GM18907 (cell line): Measurements from ENCODE around the gene PRKG1.
"Not testable (repeated sequence)": the region's sequence is repeated elsewhere in the genome, so short reads cannot be mapped to it uniquely, and the experiment has no call there.

Source experiments
- ATAC-seq: cut with Tn5 transposase; IDR thresholded peaks from one replicate; pipeline ENCODE4 v1.9.1; 2021; ENCODE audit warnings: mild to moderate bottlenecking, moderate library complexity; ENCODE audit not compliant: unreplicated experiment

The PRKG1 gene

GRCh38 chr10:51257511-51258248 lies 183.4 kb downstream of the PRKG1 start:
- no peak for ATAC-seq

DNA sequence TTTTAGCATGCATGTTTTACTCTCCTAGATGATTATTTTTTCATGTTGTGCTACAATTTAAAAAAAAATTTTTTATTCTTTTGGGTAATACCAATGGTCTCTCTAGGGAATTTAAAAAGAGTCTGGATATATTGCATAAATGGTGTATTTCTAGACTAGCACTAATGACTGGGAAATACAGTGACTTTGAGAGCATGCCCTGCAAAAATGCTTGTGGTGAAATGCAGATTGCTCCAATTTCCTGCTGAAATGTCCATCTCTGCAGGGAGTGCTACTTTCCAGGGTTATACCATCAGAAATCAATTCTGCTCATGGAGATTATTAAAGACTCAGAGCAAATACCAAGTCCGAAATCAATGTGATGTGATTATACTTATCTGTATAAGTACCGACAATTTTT lies 186.1 kb downstream of the PRKG1 start:
- ATAC-seq = no peak

- ATAC-seq = no peak
These were observed 192.2 kb downstream of the PRKG1 start for GRCh38 chr10:51266496-51266895.

GRCh38 chr10:51267980-51268570 lies 193.8 kb downstream of the PRKG1 start:
- not testable (repeated sequence) for ATAC-seq

DNA sequence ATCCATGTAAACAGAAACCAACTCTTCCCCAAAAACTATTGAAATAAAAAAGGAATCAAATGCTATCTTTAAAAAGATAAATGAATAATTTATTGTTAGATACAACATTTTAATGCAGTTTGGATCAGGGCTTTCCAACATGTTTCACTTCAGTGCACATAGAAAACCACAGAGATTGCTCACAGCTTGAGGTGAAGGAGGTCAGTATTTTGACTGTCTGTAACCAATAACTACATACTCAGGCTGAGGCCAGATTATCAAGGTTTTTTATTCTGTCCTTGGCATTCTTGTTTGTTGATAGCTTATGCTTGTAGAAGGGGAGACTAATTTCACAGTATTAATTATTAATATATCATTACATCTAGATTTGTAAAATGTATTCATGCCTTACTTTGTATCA lies 195.5 kb downstream of the PRKG1 start:
- ATAC-seq = peak; percentile 60

GRCh38 chr10:51270936-51271530 lies 196.7 kb downstream of the PRKG1 start:
- ATAC-seq = no peak

- not testable (repeated sequence) for ATAC-seq
These were observed 197.8 kb downstream of the PRKG1 start for GRCh38 chr10:51272099-51272498.

GRCh38 chr10:51272555-51272954 lies 198.3 kb downstream of the PRKG1 start:
- no peak for ATAC-seq

DNA sequence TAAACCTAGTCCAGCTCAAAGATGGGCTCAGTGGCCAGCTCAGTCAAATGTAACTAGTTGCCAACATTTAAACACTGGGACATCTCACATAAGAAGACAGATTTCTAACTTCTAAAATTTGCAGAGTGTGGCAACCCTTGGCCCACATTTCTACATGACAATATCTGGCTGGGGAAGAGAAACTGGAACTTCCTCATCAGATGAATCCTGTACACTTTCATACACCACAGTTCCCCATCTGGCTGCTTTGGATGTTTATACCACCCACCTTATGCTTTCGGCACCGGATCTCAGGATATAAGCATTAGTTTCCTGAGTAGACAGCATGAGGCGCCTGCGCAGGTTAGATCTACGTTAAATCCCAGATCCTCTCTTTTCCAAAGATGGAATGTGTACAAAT lies 199.3 kb downstream of the PRKG1 start:
- no peak for ATAC-seq

- ATAC-seq = not testable (repeated sequence)
These were observed 201.8 kb downstream of the PRKG1 start for GRCh38 chr10:51276097-51276496.

- not testable (repeated sequence) for ATAC-seq
These were observed 207.1 kb downstream of the PRKG1 start for GRCh38 chr10:51281387-51281786.

DNA sequence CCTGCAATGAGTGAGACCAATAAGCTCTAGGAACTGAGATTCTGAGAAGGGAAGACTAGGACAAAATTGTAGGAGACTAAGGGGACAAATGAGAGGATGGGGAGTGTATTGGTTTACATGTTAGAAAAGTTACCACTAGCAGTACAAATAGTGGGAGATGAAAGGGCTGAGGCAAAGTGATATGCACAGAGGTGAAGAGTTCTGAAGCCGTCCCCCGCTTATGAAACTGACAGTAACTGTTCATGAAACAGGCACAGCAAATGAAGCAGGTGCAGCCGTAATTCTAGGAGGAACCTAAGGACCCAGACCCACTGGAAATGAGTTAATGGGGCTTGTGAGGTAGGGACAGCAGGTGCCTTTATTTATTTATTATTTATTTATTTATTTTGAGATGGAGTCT lies 211.3 kb downstream of the PRKG1 start:
- ATAC-seq = no peak

- ATAC-seq = no peak
These were observed 214.2 kb downstream of the PRKG1 start for GRCh38 chr10:51288511-51288910.

DNA sequence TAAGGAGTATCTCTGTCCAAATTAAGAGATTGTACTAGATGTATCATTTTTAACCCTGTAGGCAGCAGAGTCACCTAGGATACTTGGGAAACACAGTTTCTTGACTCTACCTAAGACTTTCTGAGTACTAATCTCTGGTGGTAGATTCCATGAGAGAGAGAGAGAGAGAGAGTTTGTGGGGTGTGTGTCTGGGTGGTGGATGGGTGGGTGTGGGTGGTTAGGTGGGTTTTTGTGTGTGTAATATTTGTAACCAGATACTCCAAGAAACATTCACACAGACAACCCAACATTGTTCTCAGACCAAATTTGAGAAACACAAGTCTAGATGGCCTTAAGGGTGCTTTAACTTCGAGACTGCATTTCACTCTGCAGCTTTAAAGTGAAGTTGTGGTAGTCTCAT lies 215.2 kb downstream of the PRKG1 start:
- ATAC-seq = no peak

DNA sequence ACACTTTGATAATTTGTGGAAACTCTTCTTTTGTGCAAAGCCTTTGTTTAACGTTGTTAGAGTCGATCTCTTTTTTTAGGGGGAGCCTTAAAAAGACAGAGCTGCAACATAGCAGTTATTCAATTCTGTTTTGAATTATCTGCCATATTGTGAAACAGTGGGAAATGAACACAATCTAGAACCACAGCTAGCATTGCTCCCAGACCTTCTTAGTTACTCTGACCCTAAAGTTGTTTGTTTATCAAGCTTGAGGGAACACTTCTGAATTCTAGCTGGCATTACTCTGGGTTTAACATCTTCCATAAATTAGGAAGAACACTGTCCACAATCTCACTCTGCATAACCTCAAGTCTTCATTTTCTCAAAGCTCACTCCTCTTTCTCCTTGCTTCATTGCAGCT lies 217.7 kb downstream of the PRKG1 start:
- no peak for ATAC-seq

GRCh38 chr10:51297438-51297837 lies 223.2 kb downstream of the PRKG1 start:
- ATAC-seq = no peak

GRCh38 chr10:51300617-51301304 lies 226.5 kb downstream of the PRKG1 start:
- no peak for ATAC-seq

- no peak for ATAC-seq
These were observed 227.4 kb downstream of the PRKG1 start for GRCh38 chr10:51301644-51302043.

DNA sequence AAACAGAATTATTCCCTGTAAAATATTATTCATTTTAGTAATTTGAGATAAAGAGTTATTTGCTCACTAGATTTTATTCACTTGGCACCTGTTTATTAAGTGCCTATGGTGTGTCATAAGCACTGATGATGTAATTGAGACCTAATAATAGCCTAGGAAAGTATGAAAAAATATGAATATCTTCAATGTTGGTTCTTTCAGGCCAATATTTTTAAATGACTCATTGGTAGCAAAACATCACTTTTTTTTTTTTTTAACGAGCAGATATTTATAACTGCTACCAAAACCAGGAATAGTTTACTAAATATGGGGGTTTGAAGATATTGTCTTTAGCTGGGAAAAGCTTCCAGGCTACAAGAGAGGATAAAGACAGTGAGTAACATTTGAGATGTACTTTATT lies 228.0 kb downstream of the PRKG1 start:
- no peak for ATAC-seq

DNA sequence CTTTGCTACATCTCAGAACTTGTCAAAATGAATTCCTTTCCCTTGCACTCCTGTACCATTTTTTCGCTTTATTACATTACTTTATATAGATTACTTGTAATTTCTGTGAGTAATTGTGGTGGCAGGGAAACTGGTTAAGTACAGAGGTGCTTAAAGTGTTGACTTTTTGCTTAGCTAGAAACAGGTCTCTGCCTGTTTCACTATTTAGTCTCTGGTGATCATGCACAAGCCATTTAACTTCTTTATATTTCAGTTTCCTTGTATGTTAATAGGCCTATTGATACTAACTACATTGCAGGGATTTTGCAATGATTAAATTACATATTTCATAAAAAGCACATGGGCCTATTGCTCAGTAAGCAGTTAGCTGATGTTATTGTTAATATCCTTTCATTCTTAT lies 233.8 kb downstream of the PRKG1 start:
- ATAC-seq = no peak

DNA sequence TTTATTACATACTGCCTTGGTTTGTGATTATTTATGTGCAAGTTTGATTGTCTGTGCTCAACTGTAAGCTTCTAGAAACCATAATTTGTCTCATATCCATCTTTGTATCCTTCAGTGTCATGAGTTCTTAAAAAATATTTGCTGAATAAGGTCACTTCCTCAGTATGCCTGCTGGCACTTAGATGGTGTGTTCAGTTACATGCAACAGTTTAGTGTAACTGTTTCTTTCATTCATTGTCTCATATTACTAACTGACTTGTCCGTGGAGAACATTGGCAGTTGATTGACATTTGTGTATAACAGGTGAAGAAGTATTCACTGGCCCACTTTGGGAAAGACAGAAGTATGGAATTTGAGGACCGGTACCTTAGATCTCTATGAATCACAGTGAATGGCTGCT lies 236.9 kb downstream of the PRKG1 start:
- no peak for ATAC-seq

GRCh38 chr10:51312817-51313216 lies 238.5 kb downstream of the PRKG1 start:
- ATAC-seq = no peak
